Measurements from ENCODE around the gene DNAJC8.

The DNAJC8 gene

DNA sequence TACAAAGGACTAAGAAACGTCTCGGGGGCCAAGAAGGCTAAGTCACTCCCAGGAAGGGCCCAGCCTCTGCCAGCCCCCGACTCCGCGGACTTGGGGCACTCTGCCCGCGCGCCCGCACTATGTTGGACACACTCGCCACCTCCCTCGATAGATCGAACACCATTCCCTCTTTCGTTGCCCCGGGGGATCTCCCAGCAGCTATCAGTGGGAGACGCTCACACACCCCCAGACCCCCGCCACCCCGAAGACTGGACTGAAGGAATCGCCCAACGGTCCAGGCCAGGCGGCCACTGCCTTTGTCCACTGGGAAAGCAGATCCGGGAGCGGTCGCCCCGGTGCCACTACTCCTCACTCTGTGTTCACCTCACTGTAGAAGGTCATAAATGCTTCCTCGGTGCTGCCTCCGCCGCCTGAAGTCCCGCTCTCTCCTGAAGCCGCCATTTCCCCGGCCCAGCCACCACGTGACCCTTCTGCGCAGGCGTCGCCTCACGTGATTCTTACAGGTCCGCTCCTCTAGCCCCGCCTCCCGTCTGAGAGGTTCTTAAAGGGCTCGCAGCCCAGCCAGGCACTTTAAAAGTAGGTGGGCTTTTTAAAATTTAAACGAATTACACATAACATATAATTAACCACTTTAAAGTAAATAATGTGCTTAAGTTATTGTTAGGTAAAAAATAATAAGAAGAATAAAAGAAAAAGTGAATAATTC, at the start of gene DNAJC8:
DNAJC8 (minus strand) TSS at position 472 of the 706 bp plus-strand sequence; CDS start at position 441, 31 bp downstream.
- Histone ChIP-seq H3K36me3 (ENCODE audit: insufficient read depth, low read length) (peaks cover 17% of the 10 kb centered on the region), H3K27me3 (ENCODE audit: insufficient read depth, low read length) (no peaks in the 10 kb centered on the region), H3K9me3 (ENCODE audit: low read length) (no peaks in the 10 kb centered on the region), H3K4me1 (ENCODE audit: insufficient read depth, low read length) (peaks cover 16% of the 10 kb centered on the region), H3K4me3 (ENCODE audit: low read length) (peak within 1 kb of the TSS; percentile 65), H2AFZ (ENCODE audit: low read depth, low read length) (peak within 1 kb of the TSS; percentile 11)

GRCh38 chr1:28281608-28282425, 49.0 kb upstream of the DNAJC8 start:
- Histone ChIP-seq H3K36me3 (ENCODE audit: insufficient read depth, low read length) (peaks cover 53% of the 10 kb centered on the region), H3K4me1 (ENCODE audit: insufficient read depth, low read length) (no peaks in the 10 kb centered on the region), H2AFZ (ENCODE audit: low read depth, low read length) (no peak overlapping the region), H3K9me3 (ENCODE audit: low read length) (no peaks in the 10 kb centered on the region), H3K27me3 (ENCODE audit: insufficient read depth, low read length) (no peaks in the 10 kb centered on the region), H3K4me3 (ENCODE audit: low read length) (no peak overlapping the region)

DNA sequence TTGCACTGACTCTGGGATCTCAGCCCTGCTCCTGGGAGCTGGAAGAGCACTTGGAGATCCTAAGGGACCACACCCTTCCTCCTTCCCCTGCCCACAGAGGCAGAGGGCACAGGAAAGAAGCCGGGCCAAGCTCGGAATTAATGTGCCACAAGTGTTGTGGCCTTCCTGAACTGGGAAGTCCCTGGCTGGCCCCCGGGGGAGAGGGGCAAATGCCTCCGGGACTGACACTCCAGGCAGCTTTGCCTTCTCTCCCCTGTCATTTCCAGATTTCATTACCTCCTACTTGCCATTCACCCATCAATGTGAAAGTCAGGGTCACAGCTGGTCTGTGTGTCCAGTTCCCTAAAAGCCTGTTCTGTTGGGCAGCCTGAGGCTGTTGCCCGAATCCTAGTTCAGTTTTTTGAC, 48.1 kb upstream of the DNAJC8 start:
- no peaks in the 10 kb centered on the region for H3K27me3 ChIP-seq (ENCODE audit: insufficient read depth, low read length)
- no peak overlapping the region for H2AFZ ChIP-seq (ENCODE audit: low read depth, low read length)
- no peaks in the 10 kb centered on the region for H3K4me1 ChIP-seq (ENCODE audit: insufficient read depth, low read length)
- H3K4me3 ChIP-seq (ENCODE audit: low read length): no peak overlapping the region
- H3K36me3 ChIP-seq (ENCODE audit: insufficient read depth, low read length): peaks cover 56% of the 10 kb centered on the region
- no peaks in the 10 kb centered on the region for H3K9me3 ChIP-seq (ENCODE audit: low read length)

GRCh38 chr1:28280501-28280900, 47.7 kb upstream of the DNAJC8 start:
- no peaks in the 10 kb centered on the region for H3K27me3 ChIP-seq (ENCODE audit: insufficient read depth, low read length)
- H3K4me1 ChIP-seq (ENCODE audit: insufficient read depth, low read length): no peaks in the 10 kb centered on the region
- H3K4me3 ChIP-seq (ENCODE audit: low read length): no peak overlapping the region
- H3K36me3 ChIP-seq (ENCODE audit: insufficient read depth, low read length): peaks cover 61% of the 10 kb centered on the region
- no peak overlapping the region for H2AFZ ChIP-seq (ENCODE audit: low read depth, low read length)
- no peaks in the 10 kb centered on the region for H3K9me3 ChIP-seq (ENCODE audit: low read length)

DNA sequence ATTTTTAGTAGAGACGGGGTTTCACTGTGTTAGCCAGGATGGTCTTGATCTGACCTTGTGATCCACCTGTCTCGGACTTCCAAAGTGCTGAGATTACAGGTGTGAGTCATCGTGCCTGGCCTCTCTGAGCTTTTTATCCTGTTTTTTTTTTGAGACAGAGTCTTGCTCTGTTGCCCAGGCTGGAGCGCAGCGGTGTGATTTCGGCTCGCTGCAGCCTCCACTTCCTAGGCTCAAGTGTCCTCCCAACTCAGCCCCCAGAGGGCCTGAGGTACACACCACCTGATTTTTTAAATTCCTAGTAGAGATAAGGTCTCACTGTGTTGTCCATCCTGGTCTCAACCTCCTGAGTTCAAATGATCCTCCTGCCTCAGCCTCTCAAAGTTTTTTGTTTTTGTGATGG, 46.9 kb upstream of the DNAJC8 start:
- H3K4me1 ChIP-seq (ENCODE audit: insufficient read depth, low read length): no peaks in the 10 kb centered on the region
- no peak overlapping the region for H3K4me3 ChIP-seq (ENCODE audit: low read length)
- H2AFZ ChIP-seq (ENCODE audit: low read depth, low read length): no peak overlapping the region
- no peaks in the 10 kb centered on the region for H3K9me3 ChIP-seq (ENCODE audit: low read length)
- H3K27me3 ChIP-seq (ENCODE audit: insufficient read depth, low read length): no peaks in the 10 kb centered on the region
- H3K36me3 ChIP-seq (ENCODE audit: insufficient read depth, low read length): peaks cover 68% of the 10 kb centered on the region

DNA sequence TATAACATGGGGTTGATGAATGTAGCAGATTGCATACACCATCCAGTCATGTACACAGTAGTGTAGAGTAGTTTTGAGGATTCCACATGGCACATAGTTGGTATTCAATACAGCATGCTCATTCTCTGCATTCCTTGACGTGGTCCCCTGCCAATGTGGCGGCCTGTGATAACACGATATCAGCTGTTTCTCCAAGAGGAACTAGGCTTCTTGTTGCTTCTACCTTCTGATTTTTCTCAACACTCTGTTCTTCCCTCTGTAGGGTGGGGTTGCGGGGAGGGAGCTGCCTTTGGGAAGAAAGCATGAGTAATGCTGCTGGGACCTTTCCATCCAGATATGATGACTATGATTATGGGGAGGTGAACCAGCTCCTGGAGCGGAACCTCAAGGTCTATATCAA, 45.9 kb upstream of the DNAJC8 start:
- Histone ChIP-seq H3K4me3 (ENCODE audit: low read length) (no peak overlapping the region), H3K9me3 (ENCODE audit: low read length) (no peaks in the 10 kb centered on the region), H3K36me3 (ENCODE audit: insufficient read depth, low read length) (peaks cover 76% of the 10 kb centered on the region), H3K4me1 (ENCODE audit: insufficient read depth, low read length) (no peaks in the 10 kb centered on the region), H3K27me3 (ENCODE audit: insufficient read depth, low read length) (no peaks in the 10 kb centered on the region), H2AFZ (ENCODE audit: low read depth, low read length) (no peak overlapping the region)

DNA sequence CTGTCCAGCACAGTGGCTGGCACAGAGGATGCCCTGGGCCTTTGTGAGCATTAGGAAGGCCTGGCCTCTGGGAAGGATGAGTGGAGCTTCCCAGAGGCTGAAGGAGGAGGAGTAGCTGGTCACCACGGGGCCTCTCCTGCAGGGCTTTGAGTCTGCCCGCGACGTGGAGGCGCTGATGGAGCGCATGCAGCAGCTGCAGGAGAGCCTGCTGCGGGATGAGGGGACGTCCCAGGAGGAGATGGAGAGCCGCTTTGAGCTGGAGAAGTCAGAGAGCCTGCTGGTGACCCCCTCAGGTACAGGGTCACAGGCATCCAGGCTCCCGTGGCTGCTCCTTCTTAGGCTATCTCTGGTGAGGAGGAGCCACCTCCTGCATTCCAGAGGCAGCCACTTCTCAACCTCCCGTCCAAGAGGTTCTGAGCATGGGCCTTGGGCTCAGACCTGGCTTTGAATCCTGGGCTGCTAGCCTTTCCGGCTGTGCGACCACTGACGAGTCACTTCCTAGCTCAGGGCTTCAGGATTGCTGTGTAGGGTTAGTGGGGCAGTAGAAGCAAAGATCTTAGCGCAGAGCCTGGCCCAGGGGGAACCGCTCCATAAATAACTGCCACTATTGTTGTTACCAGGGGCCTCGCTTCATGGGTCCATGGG, 40.5 kb upstream of the DNAJC8 start:
- no peaks in the 10 kb centered on the region for H3K4me1 ChIP-seq (ENCODE audit: insufficient read depth, low read length)
- peaks cover 59% of the 10 kb centered on the region for H3K36me3 ChIP-seq (ENCODE audit: insufficient read depth, low read length)
- H3K9me3 ChIP-seq (ENCODE audit: low read length): no peaks in the 10 kb centered on the region
- H2AFZ ChIP-seq (ENCODE audit: low read depth, low read length): no peak overlapping the region
- no peak overlapping the region for H3K4me3 ChIP-seq (ENCODE audit: low read length)
- H3K27me3 ChIP-seq (ENCODE audit: insufficient read depth, low read length): no peaks in the 10 kb centered on the region

GRCh38 chr1:28272215-28272852, 39.5 kb upstream of the DNAJC8 start:
- no peak overlapping the region for H2AFZ ChIP-seq (ENCODE audit: low read depth, low read length)
- no peak overlapping the region for H3K4me3 ChIP-seq (ENCODE audit: low read length)
- H3K27me3 ChIP-seq (ENCODE audit: insufficient read depth, low read length): no peaks in the 10 kb centered on the region
- H3K36me3 ChIP-seq (ENCODE audit: insufficient read depth, low read length): peaks cover 51% of the 10 kb centered on the region
- H3K4me1 ChIP-seq (ENCODE audit: insufficient read depth, low read length): peaks cover 6% of the 10 kb centered on the region
- H3K9me3 ChIP-seq (ENCODE audit: low read length): no peaks in the 10 kb centered on the region

- Histone ChIP-seq H3K27me3 (ENCODE audit: insufficient read depth, low read length) (no peaks in the 10 kb centered on the region), H2AFZ (ENCODE audit: low read depth, low read length) (no peak overlapping the region), H3K4me1 (ENCODE audit: insufficient read depth, low read length) (peaks cover 17% of the 10 kb centered on the region), H3K4me3 (ENCODE audit: low read length) (no peak overlapping the region), H3K36me3 (ENCODE audit: insufficient read depth, low read length) (peaks cover 34% of the 10 kb centered on the region), H3K9me3 (ENCODE audit: low read length) (no peaks in the 10 kb centered on the region)
These were observed 36.7 kb upstream of the DNAJC8 start for GRCh38 chr1:28269529-28269928.

- no peaks in the 10 kb centered on the region for H3K9me3 ChIP-seq (ENCODE audit: low read length)
- no peak overlapping the region for H3K4me3 ChIP-seq (ENCODE audit: low read length)
- H3K36me3 ChIP-seq (ENCODE audit: insufficient read depth, low read length): peaks cover 16% of the 10 kb centered on the region
- H2AFZ ChIP-seq (ENCODE audit: low read depth, low read length): no peak overlapping the region
- no peaks in the 10 kb centered on the region for H3K27me3 ChIP-seq (ENCODE audit: insufficient read depth, low read length)
- peaks cover 17% of the 10 kb centered on the region for H3K4me1 ChIP-seq (ENCODE audit: insufficient read depth, low read length)
These were observed 34.8 kb upstream of the DNAJC8 start for GRCh38 chr1:28267633-28268032.

GRCh38 chr1:28266920-28267322, 34.1 kb upstream of the DNAJC8 start:
- Histone ChIP-seq H3K36me3 (ENCODE audit: insufficient read depth, low read length) (peaks cover 10% of the 10 kb centered on the region), H3K9me3 (ENCODE audit: low read length) (no peaks in the 10 kb centered on the region), H2AFZ (ENCODE audit: low read depth, low read length) (no peak overlapping the region), H3K4me1 (ENCODE audit: insufficient read depth, low read length) (peaks cover 17% of the 10 kb centered on the region), H3K27me3 (ENCODE audit: insufficient read depth, low read length) (no peaks in the 10 kb centered on the region), H3K4me3 (ENCODE audit: low read length) (no peak overlapping the region)

DNA sequence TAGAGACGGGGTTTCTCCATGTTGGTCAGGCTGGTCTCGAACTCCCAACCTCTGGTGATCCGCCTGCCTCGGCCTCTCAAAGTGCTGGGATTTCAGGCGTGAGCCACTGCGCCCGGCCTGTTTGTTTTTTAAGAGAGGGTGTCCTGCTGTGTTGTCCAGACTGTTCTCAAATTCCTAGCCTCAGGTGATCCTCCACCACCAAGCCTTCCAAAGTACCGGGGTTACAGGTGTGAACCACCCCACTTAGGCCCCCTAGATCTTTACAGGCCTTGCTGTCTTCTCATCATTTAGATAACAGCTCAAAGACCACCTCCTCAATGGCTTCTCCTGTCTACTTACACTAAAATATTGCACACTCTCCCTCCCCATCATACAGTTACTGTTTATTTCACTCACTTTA, 32.7 kb upstream of the DNAJC8 start:
- peaks cover 2% of the 10 kb centered on the region for H3K36me3 ChIP-seq (ENCODE audit: insufficient read depth, low read length)
- H3K4me3 ChIP-seq (ENCODE audit: low read length): no peak overlapping the region
- no peaks in the 10 kb centered on the region for H3K27me3 ChIP-seq (ENCODE audit: insufficient read depth, low read length)
- no peaks in the 10 kb centered on the region for H3K9me3 ChIP-seq (ENCODE audit: low read length)
- H3K4me1 ChIP-seq (ENCODE audit: insufficient read depth, low read length): peaks cover 26% of the 10 kb centered on the region
- H2AFZ ChIP-seq (ENCODE audit: low read depth, low read length): no peak overlapping the region

DNA sequence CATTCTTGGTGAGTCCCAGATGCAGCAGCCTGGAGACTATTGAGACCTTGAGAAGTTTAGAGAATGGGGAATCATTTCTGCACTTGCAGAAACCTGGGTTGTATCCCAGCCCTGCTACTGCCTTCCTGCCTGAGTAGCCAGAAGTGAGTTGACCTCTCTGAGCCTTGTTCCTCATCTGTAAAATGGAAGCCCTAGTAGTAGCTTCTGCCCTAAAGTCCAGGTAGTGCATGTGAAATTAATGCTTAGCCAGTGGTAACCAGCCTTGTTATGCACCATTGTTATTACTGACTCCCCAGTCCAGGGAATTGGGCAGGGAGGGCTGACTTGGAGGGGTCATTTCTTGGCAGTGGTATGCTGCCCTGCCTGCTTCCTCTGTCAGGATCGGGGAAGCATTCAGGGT, 32.1 kb upstream of the DNAJC8 start:
- Histone ChIP-seq H2AFZ (ENCODE audit: low read depth, low read length) (no peak overlapping the region), H3K27me3 (ENCODE audit: insufficient read depth, low read length) (no peaks in the 10 kb centered on the region), H3K36me3 (ENCODE audit: insufficient read depth, low read length) (peaks cover 2% of the 10 kb centered on the region), H3K4me3 (ENCODE audit: low read length) (no peak overlapping the region), H3K4me1 (ENCODE audit: insufficient read depth, low read length) (peaks cover 26% of the 10 kb centered on the region), H3K9me3 (ENCODE audit: low read length) (no peaks in the 10 kb centered on the region)

Data from neuron (in vitro differentiated cells).